HFF-Myc (cell line): ENCODE results near the gene TNXB.

ENCODE experiments used
- DNase-seq: peaks from one replicate; pipeline ENCODE4 v3.0.0-alpha.2; 2011; ENCODE audit warnings: low read depth; ENCODE audit errors: extremely low read depth
- H3K4me3 ChIP-seq: replicated peaks from 2 replicates; pipeline ENCODE4 v1.5.1; 2011; ENCODE audit warnings: low read depth, mild to moderate bottlenecking, control low read depth, low read length
- TF ChIP-seq, protein P1 (sequence below): IDR thresholded peaks from 2 replicates; pipeline ENCODE4 v1.5.1; 2012; ENCODE audit warnings: mild to moderate bottlenecking, low read depth, low read length, control low read depth; ENCODE audit errors: missing control alignments

The TNXB gene

DNA sequence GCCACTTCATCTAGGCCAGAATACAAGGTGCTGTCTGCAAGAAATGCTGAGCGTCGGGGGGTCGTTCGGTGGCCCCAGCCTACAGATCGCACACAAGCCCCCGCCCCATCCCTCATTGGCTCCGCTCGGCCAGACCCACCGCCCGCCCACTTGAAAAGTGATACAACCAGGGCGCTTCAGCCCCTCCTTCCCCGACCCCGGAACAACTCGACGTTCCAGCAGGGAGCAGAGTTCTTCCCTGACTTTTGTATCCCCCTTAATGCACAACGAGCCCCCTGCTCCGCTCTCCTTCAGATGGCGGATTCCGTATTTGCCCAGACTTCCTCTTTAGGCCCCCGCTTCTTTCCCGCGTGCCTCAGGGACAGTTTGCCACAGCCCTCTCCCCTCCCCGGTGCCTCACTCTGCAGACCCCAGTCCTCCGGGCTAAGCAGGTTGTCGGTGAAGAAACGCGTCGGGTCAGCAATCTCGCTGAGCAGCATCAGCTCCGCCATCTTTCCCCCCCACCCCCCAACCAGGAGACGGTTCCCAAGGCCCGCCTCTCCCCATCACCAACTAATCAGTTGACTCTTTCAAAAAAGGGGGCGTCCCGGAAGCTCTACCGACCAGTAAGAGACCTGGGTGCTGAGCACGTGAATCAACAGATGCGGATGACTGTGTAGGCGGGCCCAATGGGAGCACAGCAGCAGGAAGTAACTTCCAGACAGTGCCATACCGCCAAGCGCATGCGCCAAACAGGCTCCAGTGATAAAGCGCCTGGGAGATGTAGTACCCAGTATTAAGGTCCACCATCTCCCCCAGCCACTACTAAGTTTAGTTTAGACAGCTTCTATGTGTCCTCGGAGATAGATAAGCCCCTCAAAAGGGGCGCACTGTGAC, 18.8 kb upstream of the TNXB start, which contains the start of gene ATF6B:
Gene ATF6B, minus strand, starts transcription at position 530 of the 876 bp plus-strand sequence. Its CDS starts 39 bp downstream, at position 491.
- DNase-seq: peak; percentile 99
- TF ChIP-seq, protein P1, sequence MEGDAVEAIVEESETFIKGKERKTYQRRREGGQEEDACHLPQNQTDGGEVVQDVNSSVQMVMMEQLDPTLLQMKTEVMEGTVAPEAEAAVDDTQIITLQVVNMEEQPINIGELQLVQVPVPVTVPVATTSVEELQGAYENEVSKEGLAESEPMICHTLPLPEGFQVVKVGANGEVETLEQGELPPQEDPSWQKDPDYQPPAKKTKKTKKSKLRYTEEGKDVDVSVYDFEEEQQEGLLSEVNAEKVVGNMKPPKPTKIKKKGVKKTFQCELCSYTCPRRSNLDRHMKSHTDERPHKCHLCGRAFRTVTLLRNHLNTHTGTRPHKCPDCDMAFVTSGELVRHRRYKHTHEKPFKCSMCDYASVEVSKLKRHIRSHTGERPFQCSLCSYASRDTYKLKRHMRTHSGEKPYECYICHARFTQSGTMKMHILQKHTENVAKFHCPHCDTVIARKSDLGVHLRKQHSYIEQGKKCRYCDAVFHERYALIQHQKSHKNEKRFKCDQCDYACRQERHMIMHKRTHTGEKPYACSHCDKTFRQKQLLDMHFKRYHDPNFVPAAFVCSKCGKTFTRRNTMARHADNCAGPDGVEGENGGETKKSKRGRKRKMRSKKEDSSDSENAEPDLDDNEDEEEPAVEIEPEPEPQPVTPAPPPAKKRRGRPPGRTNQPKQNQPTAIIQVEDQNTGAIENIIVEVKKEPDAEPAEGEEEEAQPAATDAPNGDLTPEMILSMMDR: no peak
- H3K4me3 ChIP-seq: peak within 1 kb of the TSS; percentile 95

DNA sequence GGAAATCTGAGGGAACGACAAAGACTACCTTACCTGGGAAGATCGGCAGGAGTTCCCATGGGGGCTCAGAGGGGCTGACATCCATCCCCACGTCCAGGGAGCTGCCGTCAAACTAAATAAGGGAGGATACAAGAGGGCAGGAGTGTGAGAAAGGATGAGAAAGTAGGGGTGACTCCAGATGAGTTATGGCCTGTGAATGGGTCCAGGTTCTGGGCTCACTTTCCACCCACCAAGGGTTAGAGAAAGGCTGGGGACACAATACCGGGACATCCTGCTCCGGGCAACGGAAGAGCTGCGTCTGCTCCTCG, 18.2 kb upstream of the TNXB start:
- DNase-seq: no peak
- H3K4me3 ChIP-seq: peak overlapping the region; percentile 95
- TF ChIP-seq, protein P1: no peak

DNA sequence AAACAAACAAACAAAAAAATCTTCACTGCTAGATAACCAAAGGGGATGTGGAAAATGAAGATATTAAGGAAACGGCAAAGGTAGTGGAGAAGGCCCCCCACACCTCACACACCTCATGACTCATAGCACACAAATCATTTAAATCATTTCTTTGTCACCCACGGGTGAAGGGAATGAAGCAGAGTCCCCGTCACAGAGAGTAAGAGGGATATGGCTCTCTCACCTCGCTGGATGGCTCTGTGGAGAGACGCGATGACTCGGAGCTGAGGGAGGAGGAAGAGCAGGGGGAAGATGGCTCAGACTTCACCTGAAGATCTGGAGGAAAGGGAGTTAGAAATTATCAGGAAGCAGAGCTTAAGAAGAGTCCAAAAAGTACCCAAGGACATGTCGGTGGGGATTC, 17.7 kb upstream of the TNXB start:
- peak overlapping the region; percentile 95 for H3K4me3 ChIP-seq
- TF ChIP-seq, protein P1: no peak
- DNase-seq: no peak

DNA sequence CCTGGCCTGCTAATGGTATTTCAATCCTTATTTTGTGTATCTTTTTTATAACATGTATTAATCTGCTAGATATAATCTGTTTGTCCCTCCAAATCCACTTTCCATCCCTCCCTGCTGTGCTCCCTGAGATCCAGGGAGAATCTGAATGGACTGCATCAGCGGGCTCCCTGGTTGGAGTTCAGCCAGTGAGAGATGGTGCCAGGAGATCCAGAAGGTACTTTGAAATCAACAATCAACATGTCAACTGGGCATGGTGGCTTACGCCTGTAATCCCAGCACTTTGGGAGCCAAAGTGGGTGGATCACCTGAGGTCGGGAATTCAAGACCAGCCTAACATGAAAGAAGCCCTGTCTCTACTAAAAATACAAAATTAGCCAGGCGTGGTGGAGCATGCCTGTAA, 14.5 kb upstream of the TNXB start:
- TF ChIP-seq, protein P1: no peak
- no peak for DNase-seq
- no peak overlapping the region for H3K4me3 ChIP-seq

DNA sequence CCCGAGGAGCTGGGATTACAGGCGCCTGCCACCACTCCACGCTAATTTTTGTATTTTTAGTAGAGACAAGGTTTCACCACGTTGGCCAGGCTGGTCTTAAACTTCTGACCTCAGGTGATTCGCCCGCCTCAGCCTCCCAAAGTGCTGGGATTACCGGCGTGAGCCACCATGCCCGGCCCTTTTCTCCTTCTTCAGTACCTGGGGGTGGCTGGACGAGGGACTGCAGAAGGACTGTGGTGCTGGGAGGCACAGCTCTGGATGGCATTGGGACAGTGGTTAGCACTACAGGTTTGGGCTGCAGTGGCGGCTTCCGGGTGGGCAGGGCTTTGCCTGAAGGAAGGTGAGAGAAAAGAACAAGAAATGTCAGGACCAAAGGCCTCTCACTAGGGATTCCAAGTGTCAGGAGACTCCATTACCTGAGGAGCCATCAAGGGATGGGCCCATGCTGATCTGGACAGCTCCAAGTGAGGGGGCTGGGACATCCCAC, 11.5 kb upstream of the TNXB start:
- TF ChIP-seq, protein P1: no peak
- DNase-seq: no peak
- H3K4me3 ChIP-seq: no peak overlapping the region

DNA sequence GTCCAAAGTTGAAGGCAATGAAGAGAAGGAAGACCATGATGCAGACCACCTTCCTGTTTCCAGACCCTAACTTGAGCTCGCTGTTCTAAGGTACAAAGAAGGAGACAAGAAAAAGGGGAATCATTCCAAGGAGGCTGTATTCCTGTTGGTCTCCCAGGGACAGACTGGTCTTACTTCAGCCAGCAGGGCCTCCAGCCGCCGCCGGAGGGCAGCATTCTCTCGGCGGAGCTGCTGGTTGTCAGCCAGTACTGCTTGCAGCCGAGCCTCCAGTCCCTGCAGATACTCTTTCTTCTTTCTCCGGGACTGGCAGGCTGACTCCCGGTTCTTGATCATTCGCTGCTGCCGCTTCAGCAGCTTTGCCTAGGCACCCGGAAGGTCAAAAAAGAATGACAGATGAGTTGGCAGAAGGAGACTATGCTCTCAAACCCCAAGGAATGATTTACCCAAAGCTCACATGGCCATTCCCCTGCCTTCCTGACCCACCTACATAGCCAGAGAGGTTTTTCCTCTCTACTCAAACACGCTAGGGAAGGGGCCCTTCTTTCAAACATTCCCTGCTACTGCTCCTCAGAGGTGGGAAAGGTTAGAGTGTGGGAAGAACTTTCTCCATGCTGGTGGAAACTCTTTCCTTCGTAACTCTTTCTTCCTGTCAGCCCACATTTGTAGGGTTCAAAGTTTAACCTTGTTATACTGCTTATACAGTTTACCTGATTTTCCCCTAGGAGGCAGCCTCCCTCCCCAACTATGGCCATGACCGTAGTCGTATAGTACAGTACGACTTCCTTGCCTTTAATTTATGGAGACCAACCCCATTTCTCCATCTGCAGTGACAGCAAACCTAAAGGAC, 9.9 kb upstream of the TNXB start:
- TF ChIP-seq, protein P1: peak; percentile 93
- no peak overlapping the region for H3K4me3 ChIP-seq
- DNase-seq: no peak
